Measurements from ENCODE around the gene TMEM147. TPM values are rescaled to one million over a fixed set of nuclear protein-coding genes. Genes with fewer than 3 reads are reported as not detected.

The TMEM147 gene
- total RNA-seq, 2 donors from 2014 or later = 79.0 to 87.8 TPM

DNA sequence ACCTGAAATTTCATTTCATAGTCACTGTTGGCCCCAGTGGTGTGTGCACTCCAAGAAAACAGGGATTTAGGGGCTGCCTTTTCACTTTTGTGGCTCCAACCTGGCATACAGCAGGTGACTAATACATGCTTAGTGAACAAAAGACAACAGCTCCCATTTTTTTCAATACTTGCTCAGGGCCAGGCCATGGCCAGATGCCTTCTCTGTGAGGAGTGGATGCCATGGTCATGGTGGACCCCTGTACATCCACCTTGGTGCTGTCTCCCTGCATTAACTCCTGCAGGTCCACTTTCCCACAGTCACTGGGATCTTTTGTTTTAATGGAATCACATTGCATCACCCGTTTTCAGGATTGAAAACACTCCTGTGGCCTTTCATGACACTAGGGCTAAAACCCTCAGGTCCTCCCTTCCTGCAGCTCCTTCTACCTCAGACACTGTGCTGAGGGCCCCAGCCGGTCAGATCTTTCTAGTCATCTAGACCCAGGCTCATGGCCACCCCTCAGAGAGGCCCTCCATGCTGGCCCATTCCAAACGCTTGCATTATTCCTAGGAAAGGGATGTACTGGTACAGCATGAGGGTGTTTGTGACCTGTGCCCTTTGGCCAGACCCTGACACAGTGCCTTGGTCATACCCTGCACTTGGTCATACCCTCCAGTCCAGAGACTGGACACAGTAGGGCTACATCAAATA is 1.2 kb upstream of the TMEM147 start:
- Mint-ChIP-seq H3K9me3 (no peaks in the 10 kb centered on the region), H3K4me3 (peak overlapping the region; percentile 96 to 98), H3K27me3 (ENCODE audit: low read depth) (no peaks in the 10 kb centered on the region), H3K27ac (no peak overlapping the region), H3K36me3 (ENCODE audit: insufficient read depth in 2 of 2) (peaks cover 5 to 6% of the 10 kb centered on the region in 2 donors), H3K4me1 (ENCODE audit: low read depth) (peaks cover 45% of the 10 kb centered on the region)
- no peak for DNase-seq
- no peak for ATAC-seq (replicated peaks in 1 of 2)

- H3K4me3 Mint-ChIP-seq = peak overlapping the region; percentile 96 to 98
- peak overlapping the region; percentile 88 for H3K27ac Mint-ChIP-seq
- no peaks in the 10 kb centered on the region for H3K9me3 Mint-ChIP-seq
- DNase-seq (peak; percentile 77 to 78), ATAC-seq (replicated peaks in 1 of 2) (peak; percentile 84 to 89)
- H3K36me3 Mint-ChIP-seq (ENCODE audit: insufficient read depth in 2 of 2) = peaks cover 5 to 7% of the 10 kb centered on the region in 2 donors
- H3K4me1 Mint-ChIP-seq (ENCODE audit: low read depth) = peaks cover 42% of the 10 kb centered on the region
- no peaks in the 10 kb centered on the region for H3K27me3 Mint-ChIP-seq (ENCODE audit: low read depth)
These were observed 492 bp downstream of the TMEM147 start for GRCh38 chr19:35545855-35546381.

GRCh38 chr19:35546532-35546931 is 1.1 kb downstream of the TMEM147 start:
- peaks cover 5 to 7% of the 10 kb centered on the region in 2 donors for H3K36me3 Mint-ChIP-seq (ENCODE audit: insufficient read depth in 2 of 2)
- no peaks in the 10 kb centered on the region for H3K9me3 Mint-ChIP-seq
- no peaks in the 10 kb centered on the region for H3K27me3 Mint-ChIP-seq (ENCODE audit: low read depth)
- peak overlapping the region; percentile 64 for H3K27ac Mint-ChIP-seq
- ATAC-seq (replicated peaks in 1 of 2) (no peak), DNase-seq (no peak)
- peaks cover 42% of the 10 kb centered on the region for H3K4me1 Mint-ChIP-seq (ENCODE audit: low read depth)
- H3K4me3 Mint-ChIP-seq = peak overlapping the region; percentile 96 to 98

GRCh38 chr19:35549174-35549788 is 3.9 kb downstream of the TMEM147 start:
- no peaks in the 10 kb centered on the region for H3K9me3 Mint-ChIP-seq
- no peak overlapping the region for H3K27ac Mint-ChIP-seq
- DNase-seq (peak; percentile 65 to 69), ATAC-seq (replicated peaks in 1 of 2) (no peak)
- peaks cover 37% of the 10 kb centered on the region for H3K4me1 Mint-ChIP-seq (ENCODE audit: low read depth)
- H3K36me3 Mint-ChIP-seq (ENCODE audit: insufficient read depth in 2 of 2) = peaks cover 5 to 7% of the 10 kb centered on the region in 2 donors
- H3K27me3 Mint-ChIP-seq (ENCODE audit: low read depth) = no peaks in the 10 kb centered on the region
- no peak overlapping the region for H3K4me3 Mint-ChIP-seq

DNA sequence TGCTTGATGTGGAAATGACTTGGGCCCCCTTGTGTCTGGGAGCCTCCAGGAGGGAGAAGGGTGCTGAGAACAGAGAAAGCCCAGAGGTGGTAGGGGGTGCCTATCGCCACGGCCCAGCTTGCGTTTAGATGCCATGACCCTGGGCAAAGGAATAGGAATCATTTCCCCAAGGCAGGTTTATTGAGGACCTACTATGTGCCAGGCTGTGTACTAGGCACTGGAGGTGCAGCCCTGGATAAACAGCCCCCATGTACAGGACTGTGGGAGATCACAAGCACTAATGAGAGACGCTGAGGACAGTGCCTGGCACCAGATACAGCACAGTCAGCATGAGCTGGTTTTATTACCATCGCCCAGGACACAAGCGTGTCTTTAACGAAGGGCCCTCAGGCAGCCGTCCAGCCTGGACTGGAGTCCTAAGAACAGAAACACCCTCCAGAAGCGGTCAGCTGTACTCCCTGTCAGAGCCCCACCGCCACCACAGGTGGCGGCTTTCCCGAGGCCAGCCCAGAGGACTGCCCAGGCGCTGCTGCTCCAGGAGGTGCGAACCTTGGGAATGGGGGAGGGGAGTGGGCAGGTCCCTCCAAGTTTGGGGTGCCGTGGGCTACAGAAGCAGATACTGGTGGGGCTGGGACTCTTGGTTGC is 4.6 kb downstream of the TMEM147 start:
- no peak for ATAC-seq (replicated peaks in 1 of 2)
- Mint-ChIP-seq H3K36me3 (ENCODE audit: insufficient read depth in 2 of 2) (peaks cover 5 to 7% of the 10 kb centered on the region in 2 donors), H3K4me1 (ENCODE audit: low read depth) (peaks cover 32% of the 10 kb centered on the region), H3K27me3 (ENCODE audit: low read depth) (no peaks in the 10 kb centered on the region), H3K4me3 (no peak overlapping the region), H3K27ac (no peak overlapping the region), H3K9me3 (no peaks in the 10 kb centered on the region)
- no peak for DNase-seq

- ATAC-seq (replicated peaks in 1 of 2) (no peak), DNase-seq (no peak)
- H3K27ac Mint-ChIP-seq = no peak overlapping the region
- H3K36me3 Mint-ChIP-seq (ENCODE audit: insufficient read depth in 2 of 2) = peaks cover 2 to 5% of the 10 kb centered on the region in 2 donors
- no peak overlapping the region for H3K4me3 Mint-ChIP-seq
- no peaks in the 10 kb centered on the region for H3K27me3 Mint-ChIP-seq (ENCODE audit: low read depth)
- H3K9me3 Mint-ChIP-seq = no peaks in the 10 kb centered on the region
- peaks cover 29% of the 10 kb centered on the region for H3K4me1 Mint-ChIP-seq (ENCODE audit: low read depth)
These were observed 5.8 kb downstream of the TMEM147 start for GRCh38 chr19:35551091-35551810.

DNA sequence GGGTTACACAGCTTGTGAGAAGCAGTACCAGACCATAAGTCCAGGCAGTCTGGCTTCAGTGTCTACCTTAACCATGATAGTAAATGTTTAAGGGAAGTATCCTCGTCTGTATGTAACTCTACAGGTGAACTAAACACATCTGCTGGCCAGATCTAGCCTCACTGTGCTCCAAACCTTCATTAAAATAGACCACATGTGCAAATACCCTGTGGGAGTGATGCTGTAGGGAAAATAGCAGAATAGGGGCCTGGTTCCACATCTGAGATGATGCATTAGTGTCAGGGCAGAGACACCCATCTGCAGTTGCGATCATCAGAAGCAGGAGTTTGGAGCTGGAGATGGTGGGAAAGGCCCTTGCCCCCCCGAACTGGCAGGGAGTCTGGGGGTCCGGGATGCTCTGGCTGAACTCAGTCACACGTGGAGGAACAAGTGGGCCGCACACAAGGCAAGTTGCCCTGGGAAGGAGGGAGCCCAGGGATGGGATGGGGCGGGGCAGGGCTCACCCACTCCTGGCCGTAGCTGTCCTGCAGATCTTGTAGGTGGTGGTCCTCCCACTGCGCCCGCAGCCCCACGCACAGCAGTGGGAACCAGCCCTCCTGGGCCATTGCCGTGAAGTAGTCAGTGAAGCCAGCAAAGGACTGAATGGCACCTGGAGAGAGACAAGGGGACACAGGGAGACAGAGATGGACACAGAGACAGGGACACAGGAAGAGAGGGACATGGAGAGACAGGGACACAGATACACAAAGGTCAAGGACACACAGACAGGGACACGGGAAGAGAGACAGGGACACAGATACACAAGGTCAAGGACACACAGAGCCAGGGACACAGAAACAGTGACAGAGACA is 7.3 kb downstream of the TMEM147 start:
- Mint-ChIP-seq H3K4me1 (ENCODE audit: low read depth) (peaks cover 19% of the 10 kb centered on the region), H3K9me3 (no peaks in the 10 kb centered on the region), H3K27ac (no peak overlapping the region), H3K36me3 (ENCODE audit: insufficient read depth in 2 of 2) (peaks cover 0 to 3% of the 10 kb centered on the region in 2 donors), H3K4me3 (no peak overlapping the region), H3K27me3 (ENCODE audit: low read depth) (peaks cover 9% of the 10 kb centered on the region)
- no peak for DNase-seq
- ATAC-seq (replicated peaks in 1 of 2) = no peak

GRCh38 chr19:35553385-35554000 is 8.1 kb downstream of the TMEM147 start:
- no peak overlapping the region for H3K4me3 Mint-ChIP-seq

DNA sequence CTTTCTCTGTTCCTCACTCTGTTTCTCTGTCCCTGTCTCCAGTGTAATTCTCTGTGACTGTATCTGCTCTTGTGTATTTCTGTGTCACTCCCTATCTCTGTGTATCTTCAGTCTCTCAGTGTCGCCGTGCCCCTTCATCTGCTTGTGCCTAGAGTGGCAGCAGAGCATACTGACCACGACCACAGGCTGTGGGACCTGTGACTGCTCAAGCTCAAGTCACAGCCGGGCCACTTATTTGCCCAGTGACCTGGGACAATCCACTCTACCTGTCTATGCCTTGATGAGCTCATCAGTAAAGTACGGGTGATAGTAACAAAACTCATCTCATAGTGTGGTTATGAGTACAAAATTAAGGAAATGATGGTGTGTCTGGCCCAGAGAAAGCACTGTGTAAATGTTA is 8.7 kb downstream of the TMEM147 start:
- no peak overlapping the region for H3K27ac Mint-ChIP-seq
- peaks cover 9% of the 10 kb centered on the region for H3K4me1 Mint-ChIP-seq (ENCODE audit: low read depth)
- peak in 1 of 2 donors; percentile 18 for ATAC-seq (replicated peaks in 1 of 2)
- H3K4me3 Mint-ChIP-seq = no peak overlapping the region
- H3K27me3 Mint-ChIP-seq (ENCODE audit: low read depth) = peaks cover 18% of the 10 kb centered on the region
- no peak for DNase-seq
- peaks cover 0 to 3% of the 10 kb centered on the region in 2 donors for H3K36me3 Mint-ChIP-seq (ENCODE audit: insufficient read depth in 2 of 2)
- no peaks in the 10 kb centered on the region for H3K9me3 Mint-ChIP-seq

More at GRCh38 chr19:35553385-35554000, 8.1 kb downstream of the TMEM147 start:
- H3K4me1 Mint-ChIP-seq (ENCODE audit: low read depth) = peaks cover 15% of the 10 kb centered on the region
- DNase-seq = no peak
- peaks cover 13% of the 10 kb centered on the region for H3K27me3 Mint-ChIP-seq (ENCODE audit: low read depth)
- H3K36me3 Mint-ChIP-seq (ENCODE audit: insufficient read depth in 2 of 2) = peaks cover 0 to 3% of the 10 kb centered on the region in 2 donors
- H3K9me3 Mint-ChIP-seq = no peaks in the 10 kb centered on the region
- no peak overlapping the region for H3K27ac Mint-ChIP-seq
- no peak for ATAC-seq (replicated peaks in 1 of 2)

DNA sequence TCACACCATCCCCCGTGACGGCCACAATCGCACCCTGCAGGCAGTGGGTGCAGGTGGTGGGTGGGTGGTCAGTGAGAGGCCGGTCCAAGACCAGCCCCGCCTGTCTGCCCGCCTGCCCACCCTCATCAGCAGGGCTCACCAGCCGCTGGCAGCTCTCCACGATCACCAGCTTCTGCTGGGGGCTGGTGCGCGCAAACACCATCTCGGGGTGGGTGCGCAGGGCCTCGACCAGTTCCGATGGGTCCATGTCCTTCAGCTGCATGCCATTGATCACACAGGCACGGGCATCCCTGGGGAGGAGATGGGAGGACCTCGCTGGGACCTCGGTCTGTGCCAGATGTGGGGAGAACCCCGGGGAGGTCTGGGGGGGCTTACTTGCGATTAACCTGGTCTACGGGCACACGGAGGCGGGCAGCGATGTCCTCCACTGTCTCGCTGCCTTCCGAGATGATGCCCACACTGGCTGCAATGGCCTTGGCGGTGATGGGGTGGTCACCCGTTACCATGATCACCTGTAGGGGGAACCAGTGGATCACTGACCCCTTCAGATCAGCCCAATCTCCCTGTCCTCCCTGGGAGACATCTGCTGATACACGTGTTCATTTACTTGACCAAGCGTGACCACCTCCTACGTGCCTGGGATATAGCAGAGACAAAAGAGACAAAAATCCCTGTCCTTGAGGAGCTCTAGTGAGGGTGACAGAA is 10.0 kb downstream of the TMEM147 start:
- H3K4me1 Mint-ChIP-seq (ENCODE audit: low read depth) = peaks cover 5% of the 10 kb centered on the region
- H3K9me3 Mint-ChIP-seq = no peaks in the 10 kb centered on the region
- H3K4me3 Mint-ChIP-seq = no peak overlapping the region
- peaks cover 32% of the 10 kb centered on the region for H3K27me3 Mint-ChIP-seq (ENCODE audit: low read depth)
- ATAC-seq (replicated peaks in 1 of 2) (no peak), DNase-seq (no peak)
- H3K36me3 Mint-ChIP-seq (ENCODE audit: insufficient read depth in 2 of 2) = no peaks in the 10 kb centered on the region
- H3K27ac Mint-ChIP-seq = no peak overlapping the region

DNA sequence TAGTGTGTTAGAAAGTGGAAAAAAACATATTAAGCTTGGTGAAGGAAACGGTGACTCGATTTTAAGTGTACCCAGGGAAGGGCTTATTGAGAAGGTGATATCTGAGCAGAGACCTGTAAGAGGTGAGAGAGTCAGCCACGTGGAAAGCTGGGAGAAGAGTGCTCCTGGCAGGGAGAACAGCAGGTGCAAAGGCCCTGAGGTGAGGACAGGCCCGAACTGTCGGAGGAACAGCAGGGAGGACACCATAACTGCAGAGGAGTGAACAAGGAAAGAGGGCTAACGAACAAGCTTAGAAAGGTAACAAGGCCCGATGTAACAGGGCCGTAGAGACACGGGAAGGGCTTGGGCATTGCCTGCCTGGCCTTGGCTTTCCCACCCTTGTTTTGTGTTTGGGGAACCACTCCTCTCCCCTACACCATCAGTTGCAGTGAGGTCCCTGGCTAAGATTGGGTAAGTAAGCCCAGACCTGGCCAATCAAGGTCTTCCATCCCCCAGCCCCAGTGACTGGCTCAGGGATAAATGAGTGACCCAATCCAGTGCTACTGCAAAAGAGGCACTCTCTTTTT is 10.7 kb downstream of the TMEM147 start:
- DNase-seq (no peak), ATAC-seq (replicated peaks in 1 of 2) (no peak)
- Mint-ChIP-seq H3K36me3 (ENCODE audit: insufficient read depth in 2 of 2) (no peaks in the 10 kb centered on the region), H3K4me3 (no peak overlapping the region), H3K27me3 (ENCODE audit: low read depth) (peaks cover 39% of the 10 kb centered on the region), H3K9me3 (no peaks in the 10 kb centered on the region), H3K27ac (no peak overlapping the region), H3K4me1 (ENCODE audit: low read depth) (peaks cover 5% of the 10 kb centered on the region)
